Activated naive CD4-positive, alpha-beta T cell treated with anti-CD3 and anti-CD28 coated beads, Interleukin-2, amount 10 ng/mL, durations not matched to agents 7 days and 5 days (primary cell): Measurements from ENCODE around the gene LPP.

Experiments used
- CTCF ChIA-PET: fragments of 350-600 bp; sonication (Branson Sonifier 250); formaldehyde crosslinking; loops from one replicate; lab custom pipeline; 2021; ENCODE audit warnings: antibody characterized with exemption; lab: Charles Lee
- DNase-seq: peaks from one replicate; pipeline ENCODE4 v3.0.0-alpha.2; 2020
- H3K27ac Mint-ChIP-seq: one replicate; pipeline ENCODE4 v1.8.0; 2021; ENCODE audit warnings: mild to moderate bottlenecking, moderate library complexity, mixed read lengths
- H3K27me3 Mint-ChIP-seq: one replicate; pipeline ENCODE4 v1.8.0; 2021; ENCODE audit warnings: mild to moderate bottlenecking, mixed read lengths
- H3K36me3 Mint-ChIP-seq: one replicate; pipeline ENCODE4 v1.8.0; 2021; ENCODE audit warnings: mixed read lengths
- H3K4me1 Mint-ChIP-seq: one replicate; pipeline ENCODE4 v1.8.0; 2021; ENCODE audit warnings: mixed read lengths
- H3K4me3 Mint-ChIP-seq: one replicate; pipeline ENCODE4 v1.8.0; 2021; ENCODE audit warnings: mild to moderate bottlenecking, moderate library complexity, mixed read lengths
- H3K9me3 Mint-ChIP-seq: one replicate; pipeline ENCODE4 v1.8.0; 2021; ENCODE audit warnings: mixed read lengths

Gene LPP

GRCh38 chr3:188513662-188514328 is 359.8 kb downstream of the LPP start:
- no peak for DNase-seq
- peaks cover 10% of the 10 kb centered on the region for H3K36me3 Mint-ChIP-seq
- no peak overlapping the region for H3K4me3 Mint-ChIP-seq
- H3K9me3 Mint-ChIP-seq: no peaks in the 10 kb centered on the region
- no peak overlapping the region for H3K27ac Mint-ChIP-seq
- H3K4me1 Mint-ChIP-seq: no peaks in the 10 kb centered on the region
- no peaks in the 10 kb centered on the region for H3K27me3 Mint-ChIP-seq
- CTCF ChIA-PET: no interaction called here

- CTCF ChIA-PET: no interaction called here
- Mint-ChIP-seq H3K4me3 (no peak overlapping the region), H3K9me3 (no peaks in the 10 kb centered on the region), H3K4me1 (no peaks in the 10 kb centered on the region), H3K36me3 (peaks cover 4% of the 10 kb centered on the region), H3K27ac (no peak overlapping the region), H3K27me3 (no peaks in the 10 kb centered on the region)
- DNase-seq: no peak
Measured at GRCh38 chr3:188516515-188516914, 362.6 kb downstream of the LPP start.

DNA sequence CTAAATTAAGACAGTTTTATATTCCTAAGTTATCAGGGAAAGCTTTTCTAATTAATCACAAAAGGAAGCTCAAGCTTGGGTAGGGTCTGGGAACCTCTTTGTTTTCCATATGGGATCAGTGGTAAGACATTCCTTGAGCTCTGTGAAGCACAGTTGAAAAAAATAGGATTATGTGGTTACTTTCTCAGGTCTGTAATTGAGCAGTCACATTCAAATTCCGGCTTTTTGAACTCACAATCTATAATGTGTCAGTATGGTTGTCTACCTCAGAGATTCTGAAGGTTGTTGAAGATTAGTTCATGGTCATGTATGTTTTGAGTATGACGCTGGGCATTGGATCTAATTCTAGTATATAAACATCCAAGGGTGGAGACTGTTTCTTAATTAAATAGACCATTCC is 364.5 kb downstream of the LPP start:
- CTCF ChIA-PET: no interaction called here
- H3K4me3 Mint-ChIP-seq: no peak overlapping the region
- no peak for DNase-seq
- H3K9me3 Mint-ChIP-seq: no peaks in the 10 kb centered on the region
- no peak overlapping the region for H3K27ac Mint-ChIP-seq
- H3K36me3 Mint-ChIP-seq: peaks cover 4% of the 10 kb centered on the region
- H3K27me3 Mint-ChIP-seq: no peaks in the 10 kb centered on the region
- no peaks in the 10 kb centered on the region for H3K4me1 Mint-ChIP-seq

GRCh38 chr3:188518835-188519452 is 365.0 kb downstream of the LPP start:
- peaks cover 4% of the 10 kb centered on the region for H3K36me3 Mint-ChIP-seq
- no peaks in the 10 kb centered on the region for H3K9me3 Mint-ChIP-seq
- no peak overlapping the region for H3K4me3 Mint-ChIP-seq
- H3K27ac Mint-ChIP-seq: no peak overlapping the region
- no peaks in the 10 kb centered on the region for H3K4me1 Mint-ChIP-seq
- DNase-seq: no peak
- CTCF ChIA-PET: no interaction called here
- no peaks in the 10 kb centered on the region for H3K27me3 Mint-ChIP-seq

DNA sequence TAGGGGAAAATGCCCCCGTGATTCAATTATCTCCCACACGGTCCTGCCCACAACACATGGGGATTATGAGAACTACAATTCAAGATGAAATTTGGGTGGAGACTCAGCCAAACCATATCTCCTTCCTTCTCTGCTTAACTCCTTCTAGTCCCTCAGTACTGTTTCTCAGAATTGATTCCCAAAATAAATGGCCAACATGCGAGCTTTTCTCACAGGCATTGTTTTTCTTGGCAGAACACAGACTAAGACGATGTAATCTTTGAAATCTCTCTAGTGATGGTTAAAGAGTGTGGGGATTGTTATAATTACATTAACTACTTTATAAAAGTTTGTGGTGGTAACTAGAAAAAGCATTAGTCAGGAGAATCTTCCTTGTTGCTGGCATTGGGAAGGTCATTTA is 366.5 kb downstream of the LPP start:
- Mint-ChIP-seq H3K27ac (no peak overlapping the region), H3K27me3 (no peaks in the 10 kb centered on the region), H3K4me3 (no peak overlapping the region), H3K36me3 (peaks cover 10% of the 10 kb centered on the region), H3K9me3 (no peaks in the 10 kb centered on the region), H3K4me1 (no peaks in the 10 kb centered on the region)
- no peak for DNase-seq
- CTCF ChIA-PET: no interaction called here

DNA sequence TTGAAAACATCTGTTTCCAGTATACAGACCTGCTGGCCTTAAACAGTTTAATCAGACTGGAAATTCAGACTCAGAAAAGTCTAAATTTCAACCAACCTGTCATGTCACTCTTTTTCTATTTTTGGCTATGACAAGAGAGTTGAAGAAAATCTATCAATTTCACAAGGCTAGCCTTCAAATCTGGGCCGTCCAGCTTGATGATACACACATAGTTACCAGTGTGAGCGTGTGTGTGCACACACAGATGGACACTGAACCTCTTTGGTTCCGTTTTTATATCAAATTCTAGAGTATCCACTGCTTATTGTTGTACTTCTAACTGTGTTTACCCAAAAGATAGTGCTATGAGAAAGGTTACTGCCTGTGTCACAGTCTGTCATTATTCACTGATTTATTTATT is 368.2 kb downstream of the LPP start:
- no peak overlapping the region for H3K27ac Mint-ChIP-seq
- no peaks in the 10 kb centered on the region for H3K4me1 Mint-ChIP-seq
- H3K9me3 Mint-ChIP-seq: no peaks in the 10 kb centered on the region
- no peaks in the 10 kb centered on the region for H3K27me3 Mint-ChIP-seq
- no peak overlapping the region for H3K4me3 Mint-ChIP-seq
- no peak for DNase-seq
- peaks cover 22% of the 10 kb centered on the region for H3K36me3 Mint-ChIP-seq
- CTCF ChIA-PET: no interaction called here

GRCh38 chr3:188523291-188523690 is 369.3 kb downstream of the LPP start:
- no peak overlapping the region for H3K27ac Mint-ChIP-seq
- DNase-seq: no peak
- CTCF ChIA-PET: no interaction called here
- peaks cover 22% of the 10 kb centered on the region for H3K36me3 Mint-ChIP-seq
- H3K9me3 Mint-ChIP-seq: no peaks in the 10 kb centered on the region
- no peaks in the 10 kb centered on the region for H3K27me3 Mint-ChIP-seq
- no peak overlapping the region for H3K4me3 Mint-ChIP-seq
- no peaks in the 10 kb centered on the region for H3K4me1 Mint-ChIP-seq

DNA sequence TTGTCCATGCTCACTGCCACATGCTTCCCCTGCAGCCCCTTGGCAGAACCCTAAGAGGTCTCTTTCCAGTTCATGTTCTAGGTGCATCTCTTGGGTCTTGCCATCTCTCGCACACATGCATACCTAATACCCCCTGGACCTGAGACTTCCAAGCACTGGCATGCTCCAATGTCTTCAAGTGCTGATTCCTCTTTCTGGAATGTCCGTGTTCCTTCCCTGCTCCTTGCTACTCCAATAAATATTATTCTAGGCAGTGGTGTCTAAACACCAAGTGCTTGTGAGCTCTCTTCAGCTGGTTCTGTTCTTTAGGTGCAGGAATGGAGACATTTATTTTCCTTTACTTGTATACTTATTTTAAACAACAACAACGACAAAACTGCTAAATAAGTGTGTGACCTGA is 370.1 kb downstream of the LPP start:
- H3K4me3 Mint-ChIP-seq: no peak overlapping the region
- H3K36me3 Mint-ChIP-seq: peaks cover 22% of the 10 kb centered on the region
- no peaks in the 10 kb centered on the region for H3K27me3 Mint-ChIP-seq
- H3K27ac Mint-ChIP-seq: no peak overlapping the region
- CTCF ChIA-PET: no interaction called here
- no peaks in the 10 kb centered on the region for H3K4me1 Mint-ChIP-seq
- DNase-seq: no peak
- no peaks in the 10 kb centered on the region for H3K9me3 Mint-ChIP-seq

DNA sequence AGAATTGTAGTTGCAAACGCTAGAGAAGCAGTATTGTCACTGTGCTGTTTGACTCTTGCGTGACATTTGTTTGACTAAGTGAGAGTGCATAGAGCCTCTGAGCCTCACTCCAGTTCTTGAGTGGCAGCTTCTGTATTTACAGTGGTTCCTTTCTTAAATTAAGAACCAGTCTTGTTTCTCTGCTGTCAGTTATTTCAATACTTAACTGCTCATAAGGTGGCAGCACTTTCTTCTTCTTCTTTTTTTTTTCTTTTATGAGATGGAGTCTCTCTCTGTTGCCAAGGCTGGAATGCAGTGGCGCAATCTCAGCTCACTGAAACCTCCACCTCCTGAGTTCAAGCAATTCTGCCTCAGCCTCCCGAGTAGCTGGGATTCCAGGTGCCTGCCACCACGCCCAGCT is 372.1 kb downstream of the LPP start:
- Mint-ChIP-seq H3K4me1 (no peaks in the 10 kb centered on the region), H3K27me3 (no peaks in the 10 kb centered on the region), H3K36me3 (peaks cover 26% of the 10 kb centered on the region), H3K9me3 (no peaks in the 10 kb centered on the region), H3K27ac (no peak overlapping the region), H3K4me3 (no peak overlapping the region)
- no peak for DNase-seq
- CTCF ChIA-PET: no interaction called here

DNA sequence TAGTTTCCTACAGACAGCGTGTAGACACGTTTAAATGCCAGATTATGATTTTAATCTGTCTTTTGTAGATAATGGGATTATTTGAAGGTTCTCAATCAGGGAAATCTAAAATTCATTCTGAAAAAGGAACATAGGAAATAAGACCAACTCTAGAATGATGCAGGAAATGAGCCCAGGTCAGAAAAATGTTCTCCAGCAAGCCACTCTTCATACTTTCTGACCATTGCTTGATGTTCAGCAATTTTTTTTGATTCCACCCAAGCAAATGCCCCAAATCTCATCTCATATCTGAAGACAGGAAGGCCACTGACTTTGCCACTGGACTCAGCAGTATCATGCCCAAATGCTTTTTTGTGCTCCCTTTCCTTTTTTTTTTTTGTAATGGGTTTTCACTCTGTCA is 373.4 kb downstream of the LPP start:
- DNase-seq: no peak
- Mint-ChIP-seq H3K27me3 (no peaks in the 10 kb centered on the region), H3K9me3 (no peaks in the 10 kb centered on the region), H3K4me3 (no peak overlapping the region), H3K4me1 (no peaks in the 10 kb centered on the region), H3K36me3 (peaks cover 28% of the 10 kb centered on the region), H3K27ac (no peak overlapping the region)
- CTCF ChIA-PET: no interaction called here

DNA sequence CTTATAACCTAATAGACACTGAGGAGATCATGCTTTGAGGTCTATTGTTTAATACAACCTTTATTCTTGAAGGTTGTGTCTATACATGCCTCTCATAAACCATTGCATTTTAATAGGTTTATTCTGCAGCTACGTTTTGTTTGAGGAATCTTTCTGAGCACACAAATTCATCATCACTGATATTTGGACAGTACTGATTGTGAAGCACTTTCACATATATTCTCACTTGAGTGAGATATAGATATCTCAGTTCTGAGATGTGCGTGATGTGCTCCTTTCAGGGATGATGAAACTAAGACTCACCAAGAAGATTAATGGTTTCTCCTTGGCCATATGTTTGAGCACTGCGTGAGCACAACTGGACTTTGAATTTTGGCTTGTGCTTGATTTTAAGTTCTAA is 374.4 kb downstream of the LPP start:
- Mint-ChIP-seq H3K4me3 (no peak overlapping the region), H3K4me1 (peaks cover 2% of the 10 kb centered on the region), H3K27me3 (no peaks in the 10 kb centered on the region), H3K36me3 (peaks cover 28% of the 10 kb centered on the region), H3K9me3 (no peaks in the 10 kb centered on the region), H3K27ac (no peak overlapping the region)
- no peak for DNase-seq
- CTCF ChIA-PET: no interaction called here

- CTCF ChIA-PET: interaction anchor here (1.8 kb wide), 1 partner anchor 17 kb away, joined by 4 read pairs; no protein-coding TSS in a partner anchor
- no peak overlapping the region for H3K27ac Mint-ChIP-seq
- H3K9me3 Mint-ChIP-seq: no peaks in the 10 kb centered on the region
- peaks cover 2% of the 10 kb centered on the region for H3K4me1 Mint-ChIP-seq
- H3K4me3 Mint-ChIP-seq: no peak overlapping the region
- H3K36me3 Mint-ChIP-seq: peaks cover 26% of the 10 kb centered on the region
- DNase-seq: no peak
- no peaks in the 10 kb centered on the region for H3K27me3 Mint-ChIP-seq
Measured at GRCh38 chr3:188529228-188529627, 375.3 kb downstream of the LPP start.

- Mint-ChIP-seq H3K36me3 (peaks cover 23% of the 10 kb centered on the region), H3K27ac (no peak overlapping the region), H3K27me3 (no peaks in the 10 kb centered on the region), H3K9me3 (no peaks in the 10 kb centered on the region), H3K4me1 (peaks cover 2% of the 10 kb centered on the region), H3K4me3 (no peak overlapping the region)
- DNase-seq: no peak
- CTCF ChIA-PET: interaction anchor here (1.8 kb wide), 1 partner anchor 16 kb away, joined by 4 read pairs; no protein-coding TSS in a partner anchor
Measured at GRCh38 chr3:188530226-188530625, 376.3 kb downstream of the LPP start.

GRCh38 chr3:188531210-188531609 is 377.3 kb downstream of the LPP start:
- no peak for DNase-seq
- no peaks in the 10 kb centered on the region for H3K27me3 Mint-ChIP-seq
- H3K4me1 Mint-ChIP-seq: peaks cover 2% of the 10 kb centered on the region
- H3K36me3 Mint-ChIP-seq: peaks cover 13% of the 10 kb centered on the region
- no peak overlapping the region for H3K4me3 Mint-ChIP-seq
- CTCF ChIA-PET: no interaction called here
- no peak overlapping the region for H3K27ac Mint-ChIP-seq
- H3K9me3 Mint-ChIP-seq: no peaks in the 10 kb centered on the region

GRCh38 chr3:188533172-188533571 is 379.2 kb downstream of the LPP start:
- H3K36me3 Mint-ChIP-seq: peaks cover 9% of the 10 kb centered on the region
- peaks cover 2% of the 10 kb centered on the region for H3K4me1 Mint-ChIP-seq
- CTCF ChIA-PET: no interaction called here
- no peak overlapping the region for H3K27ac Mint-ChIP-seq
- no peak for DNase-seq
- no peaks in the 10 kb centered on the region for H3K27me3 Mint-ChIP-seq
- H3K4me3 Mint-ChIP-seq: no peak overlapping the region
- no peaks in the 10 kb centered on the region for H3K9me3 Mint-ChIP-seq
